Mesendoderm (in vitro differentiated cells): Measurements from ENCODE around the gene CCDC80.

ENCODE experiments used
- DNase-seq: peaks from one replicate; pipeline ENCODE4 v3.0.0; 2013
- H2AK5ac ChIP-seq: 2 replicates; pipeline ENCODE4 v1.6.1; 2013; ENCODE audit warnings: low read length, inconsistent platforms
- H2BK120ac ChIP-seq: 2 replicates; pipeline ENCODE4 v1.6.1; 2013; ENCODE audit warnings: low read depth, mild to moderate bottlenecking, low read length, moderate library complexity, mixed read lengths
- H2BK15ac ChIP-seq: replicated peaks from 2 replicates; pipeline ENCODE4 v1.6.1; 2013; ENCODE audit warnings: low read depth, mild to moderate bottlenecking, moderate library complexity
- H2BK5ac ChIP-seq: 2 replicates; pipeline ENCODE4 v1.6.1; 2013; ENCODE audit warnings: low read length, inconsistent platforms
- H3K18ac ChIP-seq: 2 replicates; pipeline ENCODE4 v1.6.1; 2013; ENCODE audit warnings: mild to moderate bottlenecking, low read length, mixed read lengths
- H3K23ac ChIP-seq: one replicate; pipeline ENCODE4 v1.6.1; 2013; ENCODE audit warnings: low read length
- H3K27ac ChIP-seq: 2 replicates; pipeline ENCODE4 v1.5.1; 2013; ENCODE audit warnings: low read depth, mild to moderate bottlenecking, inconsistent platforms, low read length, moderate library complexity
- H3K27me3 ChIP-seq: 2 replicates; pipeline ENCODE4 v1.6.1; 2013; ENCODE audit warnings: low read length, control low read depth, mild to moderate bottlenecking, inconsistent platforms; ENCODE audit not compliant: insufficient read depth, poor library complexity
- H3K36me3 ChIP-seq: 2 replicates; pipeline ENCODE4 v1.6.1; 2013; ENCODE audit warnings: low read length, inconsistent platforms; ENCODE audit not compliant: control insufficient read depth, insufficient read depth
- H3K4ac ChIP-seq: one replicate; pipeline ENCODE4 v1.6.1; 2013; ENCODE audit warnings: low read depth, mild to moderate bottlenecking, low read length, moderate library complexity
- H3K4me1 ChIP-seq: 2 replicates; pipeline ENCODE4 v1.6.1; 2013; ENCODE audit warnings: low read depth, low read length, inconsistent platforms; ENCODE audit not compliant: control insufficient read depth
- H3K4me2 ChIP-seq: 2 replicates; pipeline ENCODE4 v1.6.1; 2013; ENCODE audit warnings: low read length
- H3K4me3 ChIP-seq: 2 replicates; pipeline ENCODE4 v1.5.1; 2013; ENCODE audit warnings: mild to moderate bottlenecking, low read length
- H3K56ac ChIP-seq: one replicate; pipeline ENCODE4 v1.6.1; 2013; ENCODE audit warnings: low read length
- H3K79me1 ChIP-seq: 2 replicates; pipeline ENCODE4 v1.6.1; 2013; ENCODE audit warnings: low read length, inconsistent platforms
- H3K79me2 ChIP-seq: 2 replicates; pipeline ENCODE4 v1.6.1; 2013; ENCODE audit warnings: mild to moderate bottlenecking, low read length; ENCODE audit not compliant: control insufficient read depth, insufficient read depth
- H3K9ac ChIP-seq: 2 replicates; pipeline ENCODE4 v1.6.1; 2013; ENCODE audit warnings: low read length, inconsistent platforms
- H4K5ac ChIP-seq: one replicate; pipeline ENCODE4 v1.6.1; 2013; ENCODE audit warnings: low read length
- H4K8ac ChIP-seq: one replicate; pipeline ENCODE4 v1.6.1; 2013; ENCODE audit warnings: low read depth, mild to moderate bottlenecking, control low read depth, low read length, moderate library complexity
- WGBS: extraction: QIAGEN DNeasy Blood & Tissue Kit; methylation state at CpG from one replicate; pipeline ENCODE4 v1.1.7; 2013; ENCODE audit warnings: low lambda C conversion rate, missing lambda C conversion rate; ENCODE audit not compliant: insufficient coverage; ENCODE audit errors: extremely low coverage; 5-methylcytosine and 5-hydroxymethylcytosine counted together

The CCDC80 gene

GRCh38 chr3:112627919-112628466, 12.9 kb downstream of the CCDC80 start:
- Histone ChIP-seq H3K4me2 (no peak overlapping the region), H3K4me3 (no peak overlapping the region), H3K9ac (no peak overlapping the region), H3K4me1 (peaks cover 2% of the 10 kb centered on the region), H4K8ac (no peak overlapping the region), H2BK120ac (no peak overlapping the region), H3K56ac (no peak overlapping the region), H3K27ac (no peak overlapping the region), H2BK5ac (no peak overlapping the region), H3K27me3 (no peaks in the 10 kb centered on the region), H3K4ac (no peak overlapping the region), H3K79me2 (no peaks in the 10 kb centered on the region), H2AK5ac (no peak overlapping the region), H3K36me3 (no peaks in the 10 kb centered on the region), H3K79me1 (no peaks in the 10 kb centered on the region), H3K23ac (no peak overlapping the region), H4K5ac (no peak overlapping the region), H2BK15ac (no peak overlapping the region), H3K18ac (no peak overlapping the region)
- DNase-seq: no peak
- WGBS: no CpG with 5 or more reads among the region's 1 CpG

GRCh38 chr3:112627419-112627818, 13.5 kb downstream of the CCDC80 start:
- H3K4me2 ChIP-seq: no peak overlapping the region
- no peak overlapping the region for H2AK5ac ChIP-seq
- H3K79me1 ChIP-seq: no peaks in the 10 kb centered on the region
- H3K18ac ChIP-seq: no peak overlapping the region
- DNase-seq: no peak
- no peak overlapping the region for H3K4ac ChIP-seq
- WGBS: no CpG with 5 or more reads among the region's 4 CpGs
- no peak overlapping the region for H3K27ac ChIP-seq
- no peak overlapping the region for H4K8ac ChIP-seq
- no peak overlapping the region for H3K4me3 ChIP-seq
- H4K5ac ChIP-seq: no peak overlapping the region
- no peak overlapping the region for H2BK120ac ChIP-seq
- H3K56ac ChIP-seq: no peak overlapping the region
- H3K4me1 ChIP-seq: peaks cover under 1% of the 10 kb centered on the region
- H3K79me2 ChIP-seq: no peaks in the 10 kb centered on the region
- no peaks in the 10 kb centered on the region for H3K27me3 ChIP-seq
- H2BK15ac ChIP-seq: no peak overlapping the region
- H3K36me3 ChIP-seq: no peaks in the 10 kb centered on the region
- H3K23ac ChIP-seq: no peak overlapping the region
- no peak overlapping the region for H2BK5ac ChIP-seq
- no peak overlapping the region for H3K9ac ChIP-seq

- H3K27me3 ChIP-seq: no peaks in the 10 kb centered on the region
- no peak overlapping the region for H2BK15ac ChIP-seq
- no peak for DNase-seq
- no peak overlapping the region for H3K56ac ChIP-seq
- no peak overlapping the region for H3K4ac ChIP-seq
- WGBS: no CpG with 5 or more reads among the region's 1 CpG
- no peaks in the 10 kb centered on the region for H3K4me1 ChIP-seq
- H2BK5ac ChIP-seq: no peak overlapping the region
- H3K4me2 ChIP-seq: no peak overlapping the region
- H2BK120ac ChIP-seq: no peak overlapping the region
- no peaks in the 10 kb centered on the region for H3K79me1 ChIP-seq
- no peak overlapping the region for H4K8ac ChIP-seq
- H4K5ac ChIP-seq: no peak overlapping the region
- no peak overlapping the region for H3K18ac ChIP-seq
- H3K79me2 ChIP-seq: no peaks in the 10 kb centered on the region
- H3K23ac ChIP-seq: no peak overlapping the region
- H3K36me3 ChIP-seq: no peaks in the 10 kb centered on the region
- no peak overlapping the region for H2AK5ac ChIP-seq
- no peak overlapping the region for H3K9ac ChIP-seq
- no peak overlapping the region for H3K4me3 ChIP-seq
- no peak overlapping the region for H3K27ac ChIP-seq
These were observed 17.2 kb downstream of the CCDC80 start for GRCh38 chr3:112623717-112624116.

GRCh38 chr3:112623213-112623612, 17.7 kb downstream of the CCDC80 start:
- no peak overlapping the region for H2BK120ac ChIP-seq
- H3K36me3 ChIP-seq: no peaks in the 10 kb centered on the region
- no peak overlapping the region for H3K4me2 ChIP-seq
- H2AK5ac ChIP-seq: no peak overlapping the region
- H3K27me3 ChIP-seq: no peaks in the 10 kb centered on the region
- no peak overlapping the region for H3K56ac ChIP-seq
- no peak overlapping the region for H3K23ac ChIP-seq
- no peak overlapping the region for H2BK5ac ChIP-seq
- H3K9ac ChIP-seq: no peak overlapping the region
- WGBS: no CpG with 5 or more reads among the region's 5 CpGs
- no peaks in the 10 kb centered on the region for H3K4me1 ChIP-seq
- no peak overlapping the region for H4K5ac ChIP-seq
- H3K18ac ChIP-seq: no peak overlapping the region
- H3K79me2 ChIP-seq: no peaks in the 10 kb centered on the region
- no peaks in the 10 kb centered on the region for H3K79me1 ChIP-seq
- H4K8ac ChIP-seq: no peak overlapping the region
- H3K4ac ChIP-seq: no peak overlapping the region
- H3K4me3 ChIP-seq: no peak overlapping the region
- no peak for DNase-seq
- H2BK15ac ChIP-seq: no peak overlapping the region
- no peak overlapping the region for H3K27ac ChIP-seq

GRCh38 chr3:112619295-112619694, 21.6 kb downstream of the CCDC80 start:
- no peak overlapping the region for H2BK5ac ChIP-seq
- H3K4me2 ChIP-seq: no peak overlapping the region
- no peak overlapping the region for H4K5ac ChIP-seq
- H3K9ac ChIP-seq: no peak overlapping the region
- no peaks in the 10 kb centered on the region for H3K27me3 ChIP-seq
- H3K79me2 ChIP-seq: no peaks in the 10 kb centered on the region
- no peaks in the 10 kb centered on the region for H3K79me1 ChIP-seq
- H4K8ac ChIP-seq: no peak overlapping the region
- no peaks in the 10 kb centered on the region for H3K4me1 ChIP-seq
- H3K56ac ChIP-seq: no peak overlapping the region
- H3K23ac ChIP-seq: no peak overlapping the region
- no peak overlapping the region for H2BK120ac ChIP-seq
- no peaks in the 10 kb centered on the region for H3K36me3 ChIP-seq
- H2AK5ac ChIP-seq: no peak overlapping the region
- no peak overlapping the region for H3K18ac ChIP-seq
- H3K4ac ChIP-seq: peak overlapping the region; percentile 31
- no peak overlapping the region for H2BK15ac ChIP-seq
- WGBS: no CpG with 5 or more reads among the region's 2 CpGs
- no peak overlapping the region for H3K4me3 ChIP-seq
- DNase-seq: no peak
- H3K27ac ChIP-seq: no peak overlapping the region

GRCh38 chr3:112617285-112617684, 23.7 kb downstream of the CCDC80 start:
- Histone ChIP-seq H3K23ac (no peak overlapping the region), H3K79me2 (no peaks in the 10 kb centered on the region), H3K79me1 (no peaks in the 10 kb centered on the region), H2BK120ac (no peak overlapping the region), H3K27ac (no peak overlapping the region), H3K4me3 (no peak overlapping the region), H3K18ac (no peak overlapping the region), H3K56ac (no peak overlapping the region), H3K4me1 (no peaks in the 10 kb centered on the region), H2BK15ac (no peak overlapping the region), H2BK5ac (no peak overlapping the region), H4K8ac (no peak overlapping the region), H3K27me3 (no peaks in the 10 kb centered on the region), H3K4ac (no peak overlapping the region), H3K9ac (no peak overlapping the region), H2AK5ac (no peak overlapping the region), H3K36me3 (no peaks in the 10 kb centered on the region), H3K4me2 (no peak overlapping the region), H4K5ac (no peak overlapping the region)
- DNase-seq: no peak
- no CpG with 5 or more reads among the region's 2 CpGs for WGBS
